ENCODE data around the gene GDPD4. TPM values are rescaled to one million over a fixed set of nuclear protein-coding genes. Genes with fewer than 3 reads are reported as not detected.

Gene GDPD4
- total RNA-seq, 1 experiment from 2014 or later = not detected

DNA sequence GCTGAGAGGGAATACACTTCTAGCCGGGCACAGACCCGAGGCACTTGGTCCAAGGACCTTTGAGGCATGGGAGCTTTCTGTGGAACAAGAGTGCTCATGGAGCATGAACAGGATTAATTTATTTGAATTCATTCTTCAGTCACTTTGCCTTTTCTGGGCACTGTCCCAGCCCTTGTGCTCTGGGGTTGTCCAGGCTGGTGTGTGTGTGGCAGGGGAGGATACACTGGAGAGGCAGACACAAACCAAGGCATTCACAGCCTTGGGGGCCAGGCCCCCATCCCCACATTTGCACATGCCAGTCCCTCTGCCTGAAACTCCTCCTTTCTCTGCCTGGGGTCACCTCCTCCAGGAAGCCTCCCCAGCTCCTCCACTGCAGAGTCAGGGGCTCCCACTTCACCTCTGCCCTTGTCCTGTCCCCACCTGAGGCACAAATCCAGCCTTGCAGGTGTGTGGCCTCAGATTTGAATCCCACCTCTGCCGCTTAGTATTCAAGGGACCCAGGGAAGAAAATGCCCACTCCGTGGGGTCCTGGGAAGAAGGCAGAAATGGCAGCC lies 118.0 kb downstream of the GDPD4 start:
- Histone ChIP-seq H3K9ac (ENCODE audit: low read length) (no peak overlapping the region), H2AFZ (ENCODE audit: low read length) (no peak overlapping the region), H3K4me1 (ENCODE audit: low read length) (peaks cover 15% of the 10 kb centered on the region), H3K27ac (ENCODE audit: low read length) (no peak overlapping the region), H3K27me3 (ENCODE audit: low read length) (no peaks in the 10 kb centered on the region), H3K36me3 (ENCODE audit: insufficient read depth, low read length) (no peaks in the 10 kb centered on the region), H3K9me3 (ENCODE audit: low read length) (no peaks in the 10 kb centered on the region), H3K79me2 (ENCODE audit: low read length) (no peaks in the 10 kb centered on the region), H4K20me1 (ENCODE audit: insufficient read depth, low read depth, low read length) (no peaks in the 10 kb centered on the region), H3K4me3 (ENCODE audit: low read length) (no peak overlapping the region), H3K9me2 (replicated peaks; ENCODE audit: insufficient read depth, low read length) (no peaks in the 10 kb centered on the region), H3K4me2 (ENCODE audit: low read depth, low read length, poor library complexity, severe bottlenecking) (no peak overlapping the region)
- DNase-seq = no peak

- H2AFZ ChIP-seq (ENCODE audit: low read length) = no peak overlapping the region
- no peaks in the 10 kb centered on the region for H4K20me1 ChIP-seq (ENCODE audit: insufficient read depth, low read depth, low read length)
- no peaks in the 10 kb centered on the region for H3K36me3 ChIP-seq (ENCODE audit: insufficient read depth, low read length)
- no peak overlapping the region for H3K27ac ChIP-seq (ENCODE audit: low read length)
- H3K4me3 ChIP-seq (ENCODE audit: low read length) = no peak overlapping the region
- H3K9ac ChIP-seq (ENCODE audit: low read length) = no peak overlapping the region
- no peak overlapping the region for H3K4me2 ChIP-seq (ENCODE audit: low read depth, low read length, poor library complexity, severe bottlenecking)
- H3K9me2 ChIP-seq (replicated peaks; ENCODE audit: insufficient read depth, low read length) = no peaks in the 10 kb centered on the region
- H3K9me3 ChIP-seq (ENCODE audit: low read length) = no peaks in the 10 kb centered on the region
- DNase-seq = no peak
- peaks cover 15% of the 10 kb centered on the region for H3K4me1 ChIP-seq (ENCODE audit: low read length)
- no peaks in the 10 kb centered on the region for H3K27me3 ChIP-seq (ENCODE audit: low read length)
- no peaks in the 10 kb centered on the region for H3K79me2 ChIP-seq (ENCODE audit: low read length)
Measured at GRCh38 chr11:77182542-77183430, 118.7 kb downstream of the GDPD4 start.

- no peaks in the 10 kb centered on the region for H3K9me3 ChIP-seq (ENCODE audit: low read length)
- H3K79me2 ChIP-seq (ENCODE audit: low read length) = no peaks in the 10 kb centered on the region
- no peak for DNase-seq
Measured at GRCh38 chr11:77181799-77182541, 119.5 kb downstream of the GDPD4 start.

GRCh38 chr11:77181226-77181625 lies 120.3 kb downstream of the GDPD4 start:
- Histone ChIP-seq H3K9me3 (ENCODE audit: low read length) (no peaks in the 10 kb centered on the region), H3K4me1 (ENCODE audit: low read length) (peaks cover 6% of the 10 kb centered on the region), H3K4me2 (ENCODE audit: low read depth, low read length, poor library complexity, severe bottlenecking) (no peak overlapping the region), H3K4me3 (ENCODE audit: low read length) (no peak overlapping the region), H3K27me3 (ENCODE audit: low read length) (no peaks in the 10 kb centered on the region), H2AFZ (ENCODE audit: low read length) (no peak overlapping the region), H3K79me2 (ENCODE audit: low read length) (no peaks in the 10 kb centered on the region), H3K36me3 (ENCODE audit: insufficient read depth, low read length) (no peaks in the 10 kb centered on the region), H3K9me2 (replicated peaks; ENCODE audit: insufficient read depth, low read length) (no peaks in the 10 kb centered on the region), H4K20me1 (ENCODE audit: insufficient read depth, low read depth, low read length) (no peaks in the 10 kb centered on the region; the same call in 1 of the 2 replicates), H3K9ac (ENCODE audit: low read length) (no peak overlapping the region), H3K27ac (ENCODE audit: low read length) (no peak overlapping the region)
- no peak for DNase-seq

More at GRCh38 chr11:77181799-77182541, 119.5 kb downstream of the GDPD4 start:
- Histone ChIP-seq H3K9ac (ENCODE audit: low read length) (no peak overlapping the region), H3K4me3 (ENCODE audit: low read length) (no peak overlapping the region), H4K20me1 (ENCODE audit: insufficient read depth, low read depth, low read length) (no peaks in the 10 kb centered on the region), H3K27ac (ENCODE audit: low read length) (no peak overlapping the region), H3K9me2 (replicated peaks; ENCODE audit: insufficient read depth, low read length) (no peaks in the 10 kb centered on the region), H3K36me3 (ENCODE audit: insufficient read depth, low read length) (no peaks in the 10 kb centered on the region), H3K4me2 (ENCODE audit: low read depth, low read length, poor library complexity, severe bottlenecking) (no peak overlapping the region), H3K4me1 (ENCODE audit: low read length) (peaks cover 12% of the 10 kb centered on the region), H2AFZ (ENCODE audit: low read length) (no peak overlapping the region), H3K27me3 (ENCODE audit: low read length) (no peaks in the 10 kb centered on the region)

DNA sequence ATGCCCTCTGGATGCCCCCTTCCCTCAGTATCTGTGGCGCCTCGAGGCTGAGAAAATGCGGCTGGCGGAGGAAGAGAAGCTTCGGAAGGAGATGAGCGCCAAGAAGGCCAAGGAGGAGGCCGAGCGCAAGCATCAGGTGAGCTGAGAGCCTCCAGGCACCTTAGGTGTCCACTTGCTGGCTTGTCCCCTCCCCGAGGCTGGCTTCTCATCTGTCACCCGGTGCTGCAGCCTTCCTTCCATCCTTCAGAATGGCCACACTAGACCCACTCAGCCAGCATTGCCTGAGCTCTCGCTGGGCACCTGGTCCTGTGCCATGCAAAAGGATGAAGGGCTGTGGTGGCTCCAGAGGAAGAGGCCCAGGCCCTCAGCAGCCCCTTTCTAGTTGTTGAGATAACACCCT lies 121.1 kb downstream of the GDPD4 start:
- H3K27ac ChIP-seq (ENCODE audit: low read length) = no peak overlapping the region
- H4K20me1 ChIP-seq (ENCODE audit: insufficient read depth, low read depth, low read length) = no peaks in the 10 kb centered on the region; the same call in 1 of the 2 replicates

DNA sequence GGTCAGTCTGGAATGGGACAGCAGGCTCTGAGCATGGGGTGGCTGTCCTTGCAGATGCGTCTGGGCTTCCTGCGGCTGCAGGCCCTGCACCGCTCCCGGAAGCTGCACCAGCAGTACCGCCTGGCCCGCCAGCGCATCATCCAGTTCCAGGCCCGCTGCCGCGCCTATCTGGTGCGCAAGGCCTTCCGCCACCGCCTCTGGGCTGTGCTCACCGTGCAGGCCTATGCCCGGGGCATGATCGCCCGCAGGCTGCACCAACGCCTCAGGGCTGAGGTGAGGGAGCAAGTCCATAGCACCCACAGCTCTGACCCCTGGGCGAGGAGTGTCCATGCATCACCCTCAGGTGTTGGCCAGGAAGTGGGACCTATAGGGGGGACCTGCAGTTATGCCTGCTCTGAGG lies 121.8 kb downstream of the GDPD4 start:
- Histone ChIP-seq H3K9ac (ENCODE audit: low read length) (no peak overlapping the region), H3K4me3 (ENCODE audit: low read length) (no peak overlapping the region), H3K4me2 (ENCODE audit: low read depth, low read length, poor library complexity, severe bottlenecking) (no peak overlapping the region), H2AFZ (ENCODE audit: low read length) (no peak overlapping the region), H3K36me3 (ENCODE audit: insufficient read depth, low read length) (no peaks in the 10 kb centered on the region), H3K4me1 (ENCODE audit: low read length) (peaks cover 9% of the 10 kb centered on the region), H3K79me2 (ENCODE audit: low read length) (no peaks in the 10 kb centered on the region), H3K27ac (ENCODE audit: low read length) (no peak overlapping the region), H3K9me3 (ENCODE audit: low read length) (no peaks in the 10 kb centered on the region), H4K20me1 (ENCODE audit: insufficient read depth, low read depth, low read length) (no peaks in the 10 kb centered on the region; the same call in 1 of the 2 replicates), H3K27me3 (ENCODE audit: low read length) (no peaks in the 10 kb centered on the region), H3K9me2 (replicated peaks; ENCODE audit: insufficient read depth, low read length) (no peaks in the 10 kb centered on the region)
- no peak for DNase-seq

More for the DNA sequence above, 121.1 kb downstream of the GDPD4 start:
- H2AFZ ChIP-seq (ENCODE audit: low read length) = no peak overlapping the region
- no peak overlapping the region for H3K9ac ChIP-seq (ENCODE audit: low read length)
- H3K9me2 ChIP-seq (replicated peaks; ENCODE audit: insufficient read depth, low read length) = no peaks in the 10 kb centered on the region
- H3K27me3 ChIP-seq (ENCODE audit: low read length) = no peaks in the 10 kb centered on the region
- no peak for DNase-seq
- H3K9me3 ChIP-seq (ENCODE audit: low read length) = no peaks in the 10 kb centered on the region
- H3K4me3 ChIP-seq (ENCODE audit: low read length) = no peak overlapping the region
- no peaks in the 10 kb centered on the region for H3K36me3 ChIP-seq (ENCODE audit: insufficient read depth, low read length)
- no peak overlapping the region for H3K4me2 ChIP-seq (ENCODE audit: low read depth, low read length, poor library complexity, severe bottlenecking)
- peaks cover 11% of the 10 kb centered on the region for H3K4me1 ChIP-seq (ENCODE audit: low read length)
- no peaks in the 10 kb centered on the region for H3K79me2 ChIP-seq (ENCODE audit: low read length)

GRCh38 chr11:77179048-77179447 lies 122.4 kb downstream of the GDPD4 start:
- H3K4me2 ChIP-seq (ENCODE audit: low read depth, low read length, poor library complexity, severe bottlenecking) = no peak overlapping the region
- H3K27ac ChIP-seq (ENCODE audit: low read length) = no peak overlapping the region
- H2AFZ ChIP-seq (ENCODE audit: low read length) = no peak overlapping the region
- no peaks in the 10 kb centered on the region; the same call in 1 of the 2 replicates for H4K20me1 ChIP-seq (ENCODE audit: insufficient read depth, low read depth, low read length)
- H3K27me3 ChIP-seq (ENCODE audit: low read length) = no peaks in the 10 kb centered on the region
- H3K4me1 ChIP-seq (ENCODE audit: low read length) = peaks cover 9% of the 10 kb centered on the region
- H3K9ac ChIP-seq (ENCODE audit: low read length) = no peak overlapping the region
- H3K4me3 ChIP-seq (ENCODE audit: low read length) = no peak overlapping the region
- DNase-seq = no peak
- H3K9me3 ChIP-seq (ENCODE audit: low read length) = no peaks in the 10 kb centered on the region
- no peaks in the 10 kb centered on the region for H3K9me2 ChIP-seq (replicated peaks; ENCODE audit: insufficient read depth, low read length)
- no peaks in the 10 kb centered on the region for H3K36me3 ChIP-seq (ENCODE audit: insufficient read depth, low read length)
- no peaks in the 10 kb centered on the region for H3K79me2 ChIP-seq (ENCODE audit: low read length)

GRCh38 chr11:77178150-77178549 lies 123.3 kb downstream of the GDPD4 start:
- no peak overlapping the region for H3K4me2 ChIP-seq (ENCODE audit: low read depth, low read length, poor library complexity, severe bottlenecking)
- no peak overlapping the region for H3K4me3 ChIP-seq (ENCODE audit: low read length)
- H4K20me1 ChIP-seq (ENCODE audit: insufficient read depth, low read depth, low read length) = no peaks in the 10 kb centered on the region; the same call in 1 of the 2 replicates
- H3K9ac ChIP-seq (ENCODE audit: low read length) = no peak overlapping the region
- no peaks in the 10 kb centered on the region for H3K9me2 ChIP-seq (replicated peaks; ENCODE audit: insufficient read depth, low read length)
- H3K4me1 ChIP-seq (ENCODE audit: low read length) = peaks cover 9% of the 10 kb centered on the region
- H3K9me3 ChIP-seq (ENCODE audit: low read length) = no peaks in the 10 kb centered on the region
- no peak overlapping the region for H3K27ac ChIP-seq (ENCODE audit: low read length)
- H3K79me2 ChIP-seq (ENCODE audit: low read length) = no peaks in the 10 kb centered on the region
- no peak for DNase-seq
- H3K27me3 ChIP-seq (ENCODE audit: low read length) = no peaks in the 10 kb centered on the region
- no peak overlapping the region for H2AFZ ChIP-seq (ENCODE audit: low read length)
- H3K36me3 ChIP-seq (ENCODE audit: insufficient read depth, low read length) = no peaks in the 10 kb centered on the region

All from Karpas-422 (cell line).